Activated T-helper 1 cell treated with anti-CD3 and anti-CD28 coated beads, Interleukin-12 subunit alpha, Interleukin-12 subunit beta, Interleukin-2, Interleukin-4 antibody, amounts not matched to agents 30 ng/mL and 10 ng/mL and 1 ng/mL, durations not matched to agents 14 hours and 24 hours and 36 hours (primary cell): ENCODE results near the gene SEC11A. TPM values are rescaled to one million over a fixed set of nuclear protein-coding genes. Genes with fewer than 3 reads are reported as not detected.

Experiments used
- total RNA-seq: library from RNA; stranded (reverse); gene quantifications from 2 replicates; pipeline ENCODE4 v1.2.3, GENCODE V29; 2022

SEC11A gene
- total RNA-seq, 1 donor from 2014 or later = 105 TPM

Other genes with a start within 250 kb of the SEC11A start
- gene ZSCAN2, start 115.1 kb downstream of the SEC11A start, total RNA-seq = 6.5 and 7.0 TPM in 2 replicates
- gene WDR73, start 61.9 kb downstream of the SEC11A start, total RNA-seq = 27.8 and 33.5 TPM in 2 replicates
- 3.0 and 3.5 TPM in 2 replicates for gene NMB, start 57.9 kb downstream of the SEC11A start, total RNA-seq
- 29.9 and 30.9 TPM in 2 replicates for gene ZNF592, start 32.5 kb upstream of the SEC11A start, total RNA-seq
- 0.10 and 0.66 TPM in 2 replicates for gene ALPK3, start 101.2 kb upstream of the SEC11A start, total RNA-seq
- gene SLC28A1, start 168.5 kb upstream of the SEC11A start, total RNA-seq = not detected in 2 replicates